HEK293 (cell line): ENCODE results near the gene RAB5A.
"Not testable (repeated sequence)": the region's sequence is repeated elsewhere in the genome, so short reads cannot be mapped to it uniquely, and the experiment has no call there.

Experiments
- CTCF ChIA-PET: fragments of 350-600 bp; formaldehyde crosslinking; extraction: SDS; loops from one replicate; lab custom pipeline; 2021; ENCODE audit warnings: antibody characterized with exemption; lab: Yijun Ruan, JAX
- POLR2A ChIA-PET: fragments of 300-600 bp; formaldehyde crosslinking; extraction: SDS; loops from one replicate; lab custom pipeline; 2020; ENCODE audit warnings: antibody characterized with exemption, inconsistent platforms; lab: Yijun Ruan, JAX
- H3K27ac ChIP-seq: fragments of 200-500 bp; sonication (Bioruptor generic); 2 replicates; pipeline ENCODE4 v1.5.1; 2014; ENCODE audit warnings: low read depth, low read length, control low read depth, inconsistent platforms; ENCODE audit errors: extremely low read depth
- H3K36me3 ChIP-seq, 2 experiments: fragments of 200-500 bp in 1 of 2; sonication (Bioruptor generic) in 1 of 2; 1 replicate in 1 of 2; 2 replicates in 1 of 2; pipeline ENCODE4 v1.5.1; 2014 to 2017; ENCODE audit warnings: inconsistent platforms in 2 of 2, low read length in 2 of 2; ENCODE audit not compliant: control insufficient read depth in 2 of 2, insufficient read depth in 1 of 2
- H3K4me1 ChIP-seq: fragments of 200-500 bp; sonication (Bioruptor generic); 2 replicates; pipeline ENCODE4 v1.5.1; 2014; ENCODE audit warnings: mild to moderate bottlenecking, low read length, inconsistent platforms; ENCODE audit not compliant: control insufficient read depth, insufficient read depth
- H3K4me3 ChIP-seq: 2 replicates; pipeline ENCODE4 v1.5.1; 2011; ENCODE audit warnings: low read depth, mild to moderate bottlenecking, control low read depth, low read length, moderate library complexity
- H3K9me3 ChIP-seq: fragments of 200-500 bp; sonication (Bioruptor generic); 2 replicates; pipeline ENCODE4 v1.5.1; 2014; ENCODE audit warnings: low read depth, low read length, inconsistent platforms; ENCODE audit not compliant: control insufficient read depth, insufficient read depth
- FEZF1 ChIP-seq: fragments of 450-650 bp; formaldehyde crosslinking; IDR thresholded peaks from 2 replicates; pipeline ENCODE4 v1.5.1; 2016; ENCODE audit warnings: missing biosample characterization, missing genetic modification characterization
- KLF10 ChIP-seq: fragments of 450-650 bp; IDR thresholded peaks from 2 replicates; pipeline ENCODE4 v1.5.1; 2018; ENCODE audit warnings: missing biosample characterization, mild to moderate bottlenecking, missing genetic modification characterization
- REPIN1 ChIP-seq: fragments of 450-650 bp; formaldehyde crosslinking; IDR thresholded peaks from 2 replicates; pipeline ENCODE4 v1.5.1; 2017; ENCODE audit warnings: missing biosample characterization, missing genetic modification characterization, low read depth
- SP3 ChIP-seq: fragments of 450-650 bp; formaldehyde crosslinking; IDR thresholded peaks from 2 replicates; pipeline ENCODE4 v1.5.1; 2016; ENCODE audit warnings: missing biosample characterization, missing genetic modification characterization
- YY1 ChIP-seq: fragments of 450-650 bp; formaldehyde crosslinking; IDR thresholded peaks from 2 replicates; pipeline ENCODE4 v1.5.1; 2018; ENCODE audit warnings: missing biosample characterization, missing genetic modification characterization
- ZEB2 ChIP-seq: fragments of 450-650 bp; formaldehyde crosslinking; IDR thresholded peaks from 2 replicates; pipeline ENCODE4 v1.5.1; 2016; ENCODE audit warnings: missing biosample characterization, missing genetic modification characterization
- ZFP41 ChIP-seq: fragments of 450-650 bp; formaldehyde crosslinking; IDR thresholded peaks from 2 replicates; pipeline ENCODE4 v1.5.1; 2016; ENCODE audit warnings: missing biosample characterization, missing genetic modification characterization, borderline replicate concordance
- ZNF10 ChIP-seq: fragments of 450-650 bp; formaldehyde crosslinking; IDR thresholded peaks from 2 replicates; pipeline ENCODE4 v1.5.1; 2017; ENCODE audit warnings: missing biosample characterization, missing genetic modification characterization
- ZNF404 ChIP-seq: fragments of 450-650 bp; formaldehyde crosslinking; IDR thresholded peaks from 2 replicates; pipeline ENCODE4 v1.5.1; 2017; ENCODE audit warnings: missing biosample characterization, missing genetic modification characterization
- ZNF48 ChIP-seq: fragments of 450-650 bp; formaldehyde crosslinking; IDR thresholded peaks from 2 replicates; pipeline ENCODE4 v1.5.1; 2016; ENCODE audit warnings: missing biosample characterization, missing genetic modification characterization
- ZNF555 ChIP-seq: fragments of 450-650 bp; formaldehyde crosslinking; conservative IDR thresholded peaks from 2 replicates; pipeline ENCODE4 v1.5.1; 2017; ENCODE audit warnings: missing biosample characterization, mild to moderate bottlenecking, missing genetic modification characterization, inconsistent platforms
- ZNF558 ChIP-seq: fragments of 450-650 bp; formaldehyde crosslinking; IDR thresholded peaks from 2 replicates; pipeline ENCODE4 v1.5.1; 2016; ENCODE audit warnings: missing biosample characterization, missing genetic modification characterization
- ZNF610 ChIP-seq: fragments of 450-650 bp; formaldehyde crosslinking; IDR thresholded peaks from 2 replicates; pipeline ENCODE4 v1.5.1; 2016; ENCODE audit warnings: missing biosample characterization, missing genetic modification characterization, borderline replicate concordance
- TF ChIP-seq, protein P1 (sequence below): fragments of 450-650 bp; formaldehyde crosslinking; IDR thresholded peaks from 2 replicates; pipeline ENCODE4 v1.5.1; 2016; ENCODE audit warnings: missing biosample characterization, missing genetic modification characterization, borderline replicate concordance
- TF ChIP-seq, protein P2 (sequence below): fragments of 450-650 bp; formaldehyde crosslinking; IDR thresholded peaks from 2 replicates; pipeline ENCODE4 v1.5.1; 2016; ENCODE audit warnings: missing biosample characterization, missing genetic modification characterization
- TF ChIP-seq, protein P3 (sequence below): fragments of 450-650 bp; formaldehyde crosslinking; IDR thresholded peaks from 2 replicates; pipeline ENCODE4 v1.5.0; 2017; ENCODE audit warnings: missing biosample characterization, missing genetic modification characterization, borderline replicate concordance
- TF ChIP-seq, protein P4 (sequence below): fragments of 450-650 bp; formaldehyde crosslinking; IDR thresholded peaks from 2 replicates; pipeline ENCODE4 v1.5.1; 2016; ENCODE audit warnings: missing biosample characterization, missing genetic modification characterization
- TF ChIP-seq, protein P5 (sequence below): fragments of 450-650 bp; formaldehyde crosslinking; IDR thresholded peaks from 2 replicates; pipeline ENCODE4 v1.5.1; 2016; ENCODE audit warnings: missing biosample characterization, missing genetic modification characterization

The RAB5A gene

DNA sequence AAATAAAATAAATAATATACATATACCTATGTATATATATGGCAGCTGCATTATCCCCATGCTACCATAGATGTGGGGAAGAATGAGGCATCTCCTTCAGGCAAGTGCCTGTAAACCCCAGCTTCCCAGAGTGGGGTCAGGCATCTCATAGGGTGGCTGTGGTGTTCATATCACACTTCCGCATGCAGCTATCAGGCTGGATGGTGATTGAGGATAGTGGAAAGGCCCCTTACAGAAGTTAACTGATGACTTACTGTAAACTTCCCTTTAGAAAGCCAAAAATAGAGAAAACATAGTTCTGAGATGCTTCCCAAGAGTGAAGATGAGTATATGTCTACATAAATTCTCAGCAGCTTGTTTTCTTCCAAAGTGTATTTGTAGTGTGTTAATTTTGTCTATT, 68.6 kb downstream of the RAB5A start:
- Histone ChIP-seq H3K27ac (no peak overlapping the region), H3K9me3 (no peaks in the 10 kb centered on the region), H3K4me3 (no peak overlapping the region), H3K36me3 (no peaks in the 10 kb centered on the region), H3K4me1 (no peaks in the 10 kb centered on the region)
- TF ChIP-seq, protein P1, sequence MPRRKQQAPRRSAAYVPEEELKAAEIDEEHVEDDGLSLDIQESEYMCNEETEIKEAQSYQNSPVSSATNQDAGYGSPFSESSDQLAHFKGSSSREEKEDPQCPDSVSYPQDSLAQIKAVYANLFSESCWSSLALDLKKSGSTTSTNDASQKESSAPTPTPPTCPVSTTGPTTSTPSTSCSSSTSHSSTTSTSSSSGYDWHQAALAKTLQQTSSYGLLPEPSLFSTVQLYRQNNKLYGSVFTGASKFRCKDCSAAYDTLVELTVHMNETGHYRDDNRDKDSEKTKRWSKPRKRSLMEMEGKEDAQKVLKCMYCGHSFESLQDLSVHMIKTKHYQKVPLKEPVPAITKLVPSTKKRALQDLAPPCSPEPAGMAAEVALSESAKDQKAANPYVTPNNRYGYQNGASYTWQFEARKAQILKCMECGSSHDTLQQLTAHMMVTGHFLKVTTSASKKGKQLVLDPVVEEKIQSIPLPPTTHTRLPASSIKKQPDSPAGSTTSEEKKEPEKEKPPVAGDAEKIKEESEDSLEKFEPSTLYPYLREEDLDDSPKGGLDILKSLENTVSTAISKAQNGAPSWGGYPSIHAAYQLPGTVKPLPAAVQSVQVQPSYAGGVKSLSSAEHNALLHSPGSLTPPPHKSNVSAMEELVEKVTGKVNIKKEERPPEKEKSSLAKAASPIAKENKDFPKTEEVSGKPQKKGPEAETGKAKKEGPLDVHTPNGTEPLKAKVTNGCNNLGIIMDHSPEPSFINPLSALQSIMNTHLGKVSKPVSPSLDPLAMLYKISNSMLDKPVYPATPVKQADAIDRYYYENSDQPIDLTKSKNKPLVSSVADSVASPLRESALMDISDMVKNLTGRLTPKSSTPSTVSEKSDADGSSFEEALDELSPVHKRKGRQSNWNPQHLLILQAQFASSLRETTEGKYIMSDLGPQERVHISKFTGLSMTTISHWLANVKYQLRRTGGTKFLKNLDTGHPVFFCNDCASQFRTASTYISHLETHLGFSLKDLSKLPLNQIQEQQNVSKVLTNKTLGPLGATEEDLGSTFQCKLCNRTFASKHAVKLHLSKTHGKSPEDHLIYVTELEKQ (tag by site-specific recombination): no peak
- TF ChIP-seq, protein P2, sequence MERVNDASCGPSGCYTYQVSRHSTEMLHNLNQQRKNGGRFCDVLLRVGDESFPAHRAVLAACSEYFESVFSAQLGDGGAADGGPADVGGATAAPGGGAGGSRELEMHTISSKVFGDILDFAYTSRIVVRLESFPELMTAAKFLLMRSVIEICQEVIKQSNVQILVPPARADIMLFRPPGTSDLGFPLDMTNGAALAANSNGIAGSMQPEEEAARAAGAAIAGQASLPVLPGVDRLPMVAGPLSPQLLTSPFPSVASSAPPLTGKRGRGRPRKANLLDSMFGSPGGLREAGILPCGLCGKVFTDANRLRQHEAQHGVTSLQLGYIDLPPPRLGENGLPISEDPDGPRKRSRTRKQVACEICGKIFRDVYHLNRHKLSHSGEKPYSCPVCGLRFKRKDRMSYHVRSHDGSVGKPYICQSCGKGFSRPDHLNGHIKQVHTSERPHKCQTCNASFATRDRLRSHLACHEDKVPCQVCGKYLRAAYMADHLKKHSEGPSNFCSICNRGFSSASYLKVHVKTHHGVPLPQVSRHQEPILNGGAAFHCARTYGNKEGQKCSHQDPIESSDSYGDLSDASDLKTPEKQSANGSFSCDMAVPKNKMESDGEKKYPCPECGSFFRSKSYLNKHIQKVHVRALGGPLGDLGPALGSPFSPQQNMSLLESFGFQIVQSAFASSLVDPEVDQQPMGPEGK (tag by site-specific recombination): no peak
- no peak for TF ChIP-seq ZNF404 (tag by site-specific recombination)
- no peak for TF ChIP-seq ZEB2
- no peak for TF ChIP-seq ZNF610
- TF ChIP-seq SP3 (tag by site-specific recombination): no peak
- ChIA-PET POLR2A (interaction anchor here (0.6 kb wide), 1 partner anchor 171 kb away, joined by 3 read pairs; the partner anchor contains the start of gene SGO1), CTCF (no interaction called here)

DNA sequence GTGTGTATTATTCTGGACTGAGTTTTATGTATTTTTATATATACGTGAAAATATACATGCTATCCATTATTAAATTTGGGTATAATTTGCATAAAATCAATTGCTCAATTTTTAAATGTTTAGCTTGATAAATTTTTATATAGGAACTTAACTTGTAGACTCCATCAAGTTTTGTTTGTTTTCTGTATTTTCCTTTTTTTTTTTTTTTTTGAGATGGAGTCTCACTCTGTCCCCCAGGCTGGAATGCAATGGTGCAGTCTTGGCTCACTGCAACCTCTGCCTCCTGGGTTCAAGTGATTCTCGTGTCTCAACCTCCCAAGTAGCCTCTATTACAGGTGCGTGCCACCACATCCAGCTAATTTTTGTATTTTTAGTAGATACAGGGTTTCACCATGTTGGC, 69.2 kb downstream of the RAB5A start:
- H3K4me1 ChIP-seq, H3K9me3 ChIP-seq, H3K27ac ChIP-seq, H3K4me3 ChIP-seq, CTCF ChIA-PET, H3K36me3 ChIP-seq: not testable (repeated sequence)
- POLR2A ChIA-PET: interaction anchor here (0.6 kb wide), 1 partner anchor 170 kb away, joined by 3 read pairs; the partner anchor contains the start of gene SGO1

DNA sequence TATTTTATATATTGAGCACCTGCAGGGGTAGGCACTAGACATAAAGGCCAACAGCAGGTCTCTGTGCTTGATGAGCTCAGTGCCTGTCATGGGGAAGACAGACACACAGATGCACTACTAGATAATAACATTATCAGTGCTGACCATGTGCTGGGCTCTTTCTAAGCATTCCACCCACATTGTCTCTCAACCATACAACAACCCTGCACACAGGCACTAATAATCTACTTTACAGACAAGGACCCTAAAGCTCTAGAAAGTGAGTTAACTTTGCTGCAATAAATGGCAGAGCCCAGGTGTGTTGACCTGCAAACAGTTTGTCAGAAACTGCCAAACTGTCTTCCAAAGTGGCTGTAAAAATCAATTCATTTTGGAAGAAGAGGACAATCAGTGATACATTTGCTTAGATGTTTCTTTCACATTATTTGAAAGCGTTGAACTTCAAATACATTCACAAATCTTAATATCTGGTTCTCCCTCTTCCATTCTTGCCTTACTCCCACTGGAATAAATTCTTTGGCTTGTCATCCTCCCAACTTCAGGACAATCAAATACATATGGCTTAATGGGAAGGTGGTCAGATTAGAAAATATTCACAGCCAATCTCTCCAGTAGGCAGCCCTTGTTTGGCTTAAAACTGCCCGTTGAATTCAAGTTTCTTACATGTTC, 76.2 kb downstream of the RAB5A start:
- H3K9me3 ChIP-seq: no peaks in the 10 kb centered on the region
- no peak overlapping the region for H3K27ac ChIP-seq
- CTCF ChIA-PET: interaction anchor here (0.6 kb wide), 1 partner anchor 66 kb away, joined by 3 read pairs; no protein-coding TSS in a partner anchor
- no peaks in the 10 kb centered on the region for H3K4me1 ChIP-seq
- no peaks in the 10 kb centered on the region for H3K36me3 ChIP-seq
- no peak overlapping the region for H3K4me3 ChIP-seq
- POLR2A ChIA-PET: no interaction called here
- TF ChIP-seq KLF10 (no peak), FEZF1 (tag by site-specific recombination) (no peak), ZNF48 (no peak), ZFP41 (tag by site-specific recombination) (no peak), ZNF558 (no peak), REPIN1 (tag by site-specific recombination) (no peak), YY1 (tag by site-specific recombination) (no peak), ZNF10 (no peak), ZNF555 (tag by site-specific recombination) (no peak)
- TF ChIP-seq, protein P3, sequence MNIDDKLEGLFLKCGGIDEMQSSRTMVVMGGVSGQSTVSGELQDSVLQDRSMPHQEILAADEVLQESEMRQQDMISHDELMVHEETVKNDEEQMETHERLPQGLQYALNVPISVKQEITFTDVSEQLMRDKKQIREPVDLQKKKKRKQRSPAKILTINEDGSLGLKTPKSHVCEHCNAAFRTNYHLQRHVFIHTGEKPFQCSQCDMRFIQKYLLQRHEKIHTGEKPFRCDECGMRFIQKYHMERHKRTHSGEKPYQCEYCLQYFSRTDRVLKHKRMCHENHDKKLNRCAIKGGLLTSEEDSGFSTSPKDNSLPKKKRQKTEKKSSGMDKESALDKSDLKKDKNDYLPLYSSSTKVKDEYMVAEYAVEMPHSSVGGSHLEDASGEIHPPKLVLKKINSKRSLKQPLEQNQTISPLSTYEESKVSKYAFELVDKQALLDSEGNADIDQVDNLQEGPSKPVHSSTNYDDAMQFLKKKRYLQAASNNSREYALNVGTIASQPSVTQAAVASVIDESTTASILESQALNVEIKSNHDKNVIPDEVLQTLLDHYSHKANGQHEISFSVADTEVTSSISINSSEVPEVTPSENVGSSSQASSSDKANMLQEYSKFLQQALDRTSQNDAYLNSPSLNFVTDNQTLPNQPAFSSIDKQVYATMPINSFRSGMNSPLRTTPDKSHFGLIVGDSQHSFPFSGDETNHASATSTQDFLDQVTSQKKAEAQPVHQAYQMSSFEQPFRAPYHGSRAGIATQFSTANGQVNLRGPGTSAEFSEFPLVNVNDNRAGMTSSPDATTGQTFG (tag by site-specific recombination): no peak
- TF ChIP-seq, protein P4, sequence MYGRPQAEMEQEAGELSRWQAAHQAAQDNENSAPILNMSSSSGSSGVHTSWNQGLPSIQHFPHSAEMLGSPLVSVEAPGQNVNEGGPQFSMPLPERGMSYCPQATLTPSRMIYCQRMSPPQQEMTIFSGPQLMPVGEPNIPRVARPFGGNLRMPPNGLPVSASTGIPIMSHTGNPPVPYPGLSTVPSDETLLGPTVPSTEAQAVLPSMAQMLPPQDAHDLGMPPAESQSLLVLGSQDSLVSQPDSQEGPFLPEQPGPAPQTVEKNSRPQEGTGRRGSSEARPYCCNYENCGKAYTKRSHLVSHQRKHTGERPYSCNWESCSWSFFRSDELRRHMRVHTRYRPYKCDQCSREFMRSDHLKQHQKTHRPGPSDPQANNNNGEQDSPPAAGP (tag by site-specific recombination): no peak
- TF ChIP-seq, protein P5, sequence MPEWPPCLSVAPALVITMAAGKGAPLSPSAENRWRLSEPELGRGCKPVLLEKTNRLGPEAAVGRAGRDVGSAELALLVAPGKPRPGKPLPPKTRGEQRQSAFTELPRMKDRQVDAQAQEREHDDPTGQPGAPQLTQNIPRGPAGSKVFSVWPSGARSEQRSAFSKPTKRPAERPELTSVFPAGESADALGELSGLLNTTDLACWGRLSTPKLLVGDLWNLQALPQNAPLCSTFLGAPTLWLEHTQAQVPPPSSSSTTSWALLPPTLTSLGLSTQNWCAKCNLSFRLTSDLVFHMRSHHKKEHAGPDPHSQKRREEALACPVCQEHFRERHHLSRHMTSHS (tag by site-specific recombination): no peak
